Tibial nerve (tissue), 4 donors: ENCODE measurements around the gene OVOL3. TPM values are rescaled to one million over a fixed set of nuclear protein-coding genes. Genes with fewer than 3 reads are reported as not detected.

Experiments used
- DNase-seq, 2 donors: peaks; one replicate each; pipeline ENCODE4 v3.0.0-alpha.2; 2019; ENCODE audit warnings: low spot score in 2 of 2
- H3K27ac ChIP-seq, 4 donors: fragments of 200-600 bp; sonication (generic) in 3 of 4; one replicate each; pipeline ENCODE4 v1.5.1; 2017 to 2019; ENCODE audit warnings: mild to moderate bottlenecking in 1 of 4
- H3K27me3 ChIP-seq, 2 donors: fragments of 200-600 bp; sonication (generic) in 1 of 2; one replicate each; pipeline versions ENCODE4 v1.5.1 to v1.6.0; 2017 to 2019
- H3K36me3 ChIP-seq, 3 donors: fragments of 200-600 bp; sonication (generic); one replicate each; pipeline ENCODE4 v1.5.1; 2018 to 2019
- H3K4me1 ChIP-seq, 4 donors: fragments of 200-600 bp; sonication (generic) in 3 of 4; one replicate each; pipeline ENCODE4 v1.5.1; 2017 to 2019
- H3K4me3 ChIP-seq, 4 donors: fragments of 200-600 bp; sonication (generic) in 3 of 4; one replicate each; pipeline ENCODE4 v1.5.1; 2017 to 2019; ENCODE audit warnings: mild to moderate bottlenecking in 1 of 4, moderate library complexity in 1 of 4
- H3K9me3 ChIP-seq, 4 donors: fragments of 200-600 bp; sonication (generic) in 3 of 4; one replicate each; pipeline ENCODE4 v1.5.1; 2017 to 2019
- EP300 ChIP-seq, 2 donors: sonication (generic); formaldehyde crosslinking; IDR thresholded peaks; one replicate each; pipeline ENCODE4 v1.6.1; 2017; ENCODE audit warnings: antibody characterized with exemption in 2 of 2, mild to moderate bottlenecking in 1 of 2
- POLR2A ChIP-seq, 2 donors: fragments of 450-650 bp; IDR thresholded peaks; one replicate each; pipeline ENCODE4 v1.6.1; 2017; ENCODE audit warnings: antibody characterized with exemption in 2 of 2, mild to moderate bottlenecking in 2 of 2, moderate library complexity in 2 of 2
- WGBS, 2 donors: methylation state at CpG; one replicate each; pipeline ENCODE4 v1.1.5; 2018; 5-methylcytosine and 5-hydroxymethylcytosine counted together
- total RNA-seq, 4 donors: library from RNA; depleted of rRNA; stranded (reverse); fragments of >200 nt; gene quantifications; one replicate each; pipeline ENCODE4 v1.1.0, GENCODE V29; 2016
- TF ChIP-seq, protein P1 (sequence below), 5 experiments: fragments of 200-600 bp in 3 of 5; fragments of 450-650 bp in 2 of 5; sonication (generic) in 3 of 5; IDR thresholded peaks; one replicate each; pipeline ENCODE4 v1.5.1; 2016 to 2019; ENCODE audit warnings: antibody characterized with exemption in 5 of 5, mild to moderate bottlenecking in 3 of 5, moderate library complexity in 2 of 5

The OVOL3 gene
- total RNA-seq, 4 donors from 2014 or later = not detected

DNA sequence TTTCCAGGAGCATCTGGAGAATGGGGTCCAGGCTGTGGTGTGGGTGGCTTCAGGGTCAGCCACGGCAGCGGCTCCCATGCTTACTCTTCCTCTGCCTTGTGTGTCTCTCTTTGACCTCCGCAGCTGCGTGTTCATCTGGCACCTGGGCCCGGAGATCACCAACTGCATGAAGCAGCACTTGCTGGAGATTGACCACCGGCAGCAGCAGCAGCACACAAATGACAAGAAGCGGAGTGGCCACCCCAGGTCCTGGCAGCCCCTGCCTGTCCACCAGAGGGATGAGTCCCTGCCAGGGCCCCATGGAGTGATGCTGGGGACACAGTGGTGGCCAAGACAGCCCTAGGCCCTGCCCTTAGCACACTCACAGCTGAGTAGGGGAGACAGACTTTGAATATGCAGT lies 18.4 kb upstream of the OVOL3 start:
- Histone ChIP-seq H3K4me1 (peaks cover 0 to 26% (median 5%) of the 10 kb centered on the region in 4 donors), H3K9me3 (no peaks in the 10 kb centered on the region), H3K27me3 (no peaks in the 10 kb centered on the region), H3K36me3 (no peaks in the 10 kb centered on the region), H3K4me3 (no peak overlapping the region), H3K27ac (peak overlapping the region in 1 of 4 donors; percentile 61)
- DNase-seq = no peak
- 82 to 88% methylated on average over 7 of the region's 7 CpGs for WGBS, 2 donors
- TF ChIP-seq EP300 (IDR thresholded peaks at IDR 0.05) = no peak
- TF ChIP-seq, protein P1, sequence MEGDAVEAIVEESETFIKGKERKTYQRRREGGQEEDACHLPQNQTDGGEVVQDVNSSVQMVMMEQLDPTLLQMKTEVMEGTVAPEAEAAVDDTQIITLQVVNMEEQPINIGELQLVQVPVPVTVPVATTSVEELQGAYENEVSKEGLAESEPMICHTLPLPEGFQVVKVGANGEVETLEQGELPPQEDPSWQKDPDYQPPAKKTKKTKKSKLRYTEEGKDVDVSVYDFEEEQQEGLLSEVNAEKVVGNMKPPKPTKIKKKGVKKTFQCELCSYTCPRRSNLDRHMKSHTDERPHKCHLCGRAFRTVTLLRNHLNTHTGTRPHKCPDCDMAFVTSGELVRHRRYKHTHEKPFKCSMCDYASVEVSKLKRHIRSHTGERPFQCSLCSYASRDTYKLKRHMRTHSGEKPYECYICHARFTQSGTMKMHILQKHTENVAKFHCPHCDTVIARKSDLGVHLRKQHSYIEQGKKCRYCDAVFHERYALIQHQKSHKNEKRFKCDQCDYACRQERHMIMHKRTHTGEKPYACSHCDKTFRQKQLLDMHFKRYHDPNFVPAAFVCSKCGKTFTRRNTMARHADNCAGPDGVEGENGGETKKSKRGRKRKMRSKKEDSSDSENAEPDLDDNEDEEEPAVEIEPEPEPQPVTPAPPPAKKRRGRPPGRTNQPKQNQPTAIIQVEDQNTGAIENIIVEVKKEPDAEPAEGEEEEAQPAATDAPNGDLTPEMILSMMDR (IDR thresholded peaks at IDR 0.05) = no peak
- no peak for TF ChIP-seq POLR2A (IDR thresholded peaks at IDR 0.05)

- 70 to 74% methylated on average over 5 of the region's 5 CpGs for WGBS, 2 donors
- Histone ChIP-seq H3K36me3 (no peaks in the 10 kb centered on the region), H3K9me3 (no peaks in the 10 kb centered on the region), H3K4me3 (no peak overlapping the region), H3K27ac (peak overlapping the region in 2 of 4 donors; percentile 52 to 61), H3K27me3 (no peaks in the 10 kb centered on the region), H3K4me1 (peaks cover 0 to 27% (median 5%) of the 10 kb centered on the region in 4 donors)
- TF ChIP-seq EP300 (IDR thresholded peaks at IDR 0.05) (no peak), POLR2A (IDR thresholded peaks at IDR 0.05) (no peak)
- TF ChIP-seq, protein P1 (IDR thresholded peaks at IDR 0.05) = no peak
- no peak for DNase-seq
Measured at GRCh38 chr19:36093146-36093662, 17.7 kb upstream of the OVOL3 start.

GRCh38 chr19:36093687-36094086 lies 17.3 kb upstream of the OVOL3 start:
- 55 to 77% methylated on average over 6 of the region's 6 CpGs for WGBS, 2 donors
- TF ChIP-seq, protein P1 (IDR thresholded peaks at IDR 0.05) = no peak
- no peak for TF ChIP-seq EP300 (IDR thresholded peaks at IDR 0.05)
- TF ChIP-seq POLR2A (IDR thresholded peaks at IDR 0.05) = no peak
- peak overlapping the region in 2 of 4 donors; percentile 52 to 61 for H3K27ac ChIP-seq
- DNase-seq = no peak
- no peaks in the 10 kb centered on the region for H3K36me3 ChIP-seq
- no peaks in the 10 kb centered on the region for H3K9me3 ChIP-seq
- H3K4me3 ChIP-seq = no peak overlapping the region
- peaks cover 0 to 27% (median 5%) of the 10 kb centered on the region in 4 donors for H3K4me1 ChIP-seq
- H3K27me3 ChIP-seq = no peaks in the 10 kb centered on the region

GRCh38 chr19:36097036-36097435 lies 13.9 kb upstream of the OVOL3 start:
- Histone ChIP-seq H3K36me3 (no peaks in the 10 kb centered on the region), H3K4me1 (peaks cover 0 to 34% (median 5%) of the 10 kb centered on the region in 4 donors), H3K4me3 (no peak overlapping the region), H3K27me3 (no peaks in the 10 kb centered on the region), H3K27ac (peak overlapping the region; percentile 56 to 94 (median 79)), H3K9me3 (no peaks in the 10 kb centered on the region)
- WGBS, 2 donors = 48 to 53% methylated on average over 6 of the region's 6 CpGs
- no peak for DNase-seq
- TF ChIP-seq, protein P1 (IDR thresholded peaks at IDR 0.05) = no peak
- TF ChIP-seq EP300 (IDR thresholded peaks at IDR 0.05) (peak; percentile 60 to 79), POLR2A (IDR thresholded peaks at IDR 0.05) (peak in 1 of 2 donors; percentile 20)

- Histone ChIP-seq H3K27me3 (no peaks in the 10 kb centered on the region), H3K4me1 (peaks cover 0 to 25% (median 3%) of the 10 kb centered on the region in 4 donors), H3K27ac (peak overlapping the region in 2 of 4 donors; percentile 28 to 60), H3K4me3 (no peak overlapping the region), H3K36me3 (peaks cover 0 to 16% (median 0%) of the 10 kb centered on the region in 3 donors), H3K9me3 (no peaks in the 10 kb centered on the region)
- TF ChIP-seq, protein P1 (IDR thresholded peaks at IDR 0.05) = no peak
- TF ChIP-seq POLR2A (IDR thresholded peaks at IDR 0.05) = no peak
- TF ChIP-seq EP300 (IDR thresholded peaks at IDR 0.05) = no peak
- WGBS, 2 donors = 83 to 88% methylated on average over 13 to 19 of the region's 19 CpGs
- no peak for DNase-seq
Measured at GRCh38 chr19:36099166-36099785, 11.7 kb upstream of the OVOL3 start.
